HL-60/S4 (cell line): ENCODE measurements around the gene SLC6A18.
"Not testable (repeated sequence)": the region's sequence is repeated elsewhere in the genome, so short reads cannot be mapped to it uniquely, and the experiment has no call there.

Experiments used
- in situ Hi-C: fragments of 300-500 bp; cut with MboI; formaldehyde crosslinking; loops from 2 replicates; pipeline ENCODE4 v1.14.3; 2022; ENCODE audit warnings: low sequenced_read_pairs

Gene SLC6A18

GRCh38 chr5:1284336-1284970 is 59.3 kb downstream of the SLC6A18 start:
- in situ Hi-C loops = not testable (repeated sequence)

DNA sequence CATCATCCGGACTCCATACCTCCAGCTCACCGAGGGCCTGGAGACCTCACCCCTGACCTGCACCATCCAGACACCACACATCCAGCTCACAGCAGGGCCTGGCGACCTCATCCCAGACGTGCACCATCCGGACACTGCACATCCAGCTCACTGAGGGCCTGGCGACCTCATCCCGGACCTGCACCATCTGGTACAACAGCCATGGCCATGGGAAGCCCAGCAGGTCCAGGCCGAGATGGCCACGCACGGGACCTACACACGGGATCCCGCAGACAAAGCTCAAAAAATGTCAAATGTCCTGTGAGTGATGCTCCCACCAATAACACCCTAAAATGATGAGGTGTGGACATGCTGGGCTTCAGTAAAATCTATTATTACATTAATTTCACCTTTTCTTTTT is 60.0 kb downstream of the SLC6A18 start:
- in situ Hi-C loops = no loop called here

- in situ Hi-C loops = no loop called here
Measured at GRCh38 chr5:1285883-1286291, 60.7 kb downstream of the SLC6A18 start.

- in situ Hi-C loops = no loop called here
Measured at GRCh38 chr5:1288439-1289335, 63.5 kb downstream of the SLC6A18 start.

- in situ Hi-C loops = not testable (repeated sequence)
Measured at GRCh38 chr5:1289559-1289958, 64.4 kb downstream of the SLC6A18 start.

DNA sequence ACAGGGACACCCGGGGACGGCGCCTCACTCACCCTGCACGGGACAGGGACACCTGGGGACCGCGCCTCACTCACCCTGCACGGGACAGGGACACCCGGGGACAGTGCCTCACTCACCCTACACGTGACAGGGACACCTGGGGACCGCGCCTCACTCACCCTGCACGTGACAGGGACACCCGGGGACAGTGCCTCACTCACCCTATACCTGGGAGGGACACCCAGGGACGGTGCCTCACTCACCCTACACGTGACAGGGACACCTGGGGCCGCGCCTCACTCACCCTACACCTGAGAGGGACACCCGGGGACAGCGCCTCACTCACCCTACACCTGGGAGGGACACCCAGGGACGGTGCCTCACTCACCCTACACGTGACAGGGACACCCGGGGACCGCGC is 65.8 kb downstream of the SLC6A18 start:
- in situ Hi-C loops = not testable (repeated sequence)

GRCh38 chr5:1291611-1292080 is 66.5 kb downstream of the SLC6A18 start:
- in situ Hi-C loops = no loop called here

DNA sequence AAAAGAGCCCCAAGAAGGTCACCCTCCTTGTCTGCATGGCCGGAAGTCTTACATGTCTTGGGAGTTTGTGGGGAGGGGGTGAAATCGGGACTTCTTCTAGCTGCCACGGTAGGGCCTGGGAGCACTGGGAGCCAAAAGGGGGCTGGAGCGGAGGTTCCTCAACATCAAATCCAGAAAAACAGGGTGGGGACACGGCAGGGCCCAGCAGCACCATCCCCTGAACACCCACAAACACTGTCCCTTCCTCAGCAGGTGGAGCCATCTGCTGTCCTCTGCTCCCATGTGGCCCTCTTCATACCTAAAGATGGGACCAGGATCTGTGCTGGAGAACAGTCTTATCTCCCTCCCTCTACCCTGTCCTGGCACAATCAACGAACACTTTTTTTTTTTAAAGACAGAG is 67.0 kb downstream of the SLC6A18 start:
- in situ Hi-C loops = no loop called here

DNA sequence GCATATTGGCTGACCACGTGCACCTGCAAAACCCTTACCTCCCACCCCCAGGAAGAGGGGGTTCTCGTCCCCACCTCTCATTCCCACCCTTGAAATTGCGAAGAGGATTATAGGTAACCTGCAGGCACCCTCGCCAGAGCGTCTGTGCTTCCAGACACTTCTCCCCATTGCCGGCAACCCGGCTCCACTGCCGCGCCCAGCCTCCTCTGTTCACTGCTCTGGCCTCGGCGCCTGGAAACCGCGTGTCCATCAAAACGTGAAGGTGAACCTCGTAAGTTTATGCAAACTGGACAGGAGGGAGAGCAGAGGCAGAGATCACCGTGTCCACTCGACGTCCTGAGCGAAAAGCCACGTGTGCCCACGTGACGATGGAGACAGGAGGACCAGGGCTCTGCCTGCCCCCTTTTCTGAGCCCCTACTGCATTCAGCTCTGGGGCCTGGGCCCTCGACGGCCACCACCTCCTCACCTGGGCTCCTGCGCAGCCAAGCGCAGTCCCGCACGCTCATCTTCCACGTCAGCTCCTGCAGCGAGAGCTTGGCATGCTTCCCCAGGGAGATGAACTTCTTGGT is 67.8 kb downstream of the SLC6A18 start:
- in situ Hi-C loops = no loop called here

DNA sequence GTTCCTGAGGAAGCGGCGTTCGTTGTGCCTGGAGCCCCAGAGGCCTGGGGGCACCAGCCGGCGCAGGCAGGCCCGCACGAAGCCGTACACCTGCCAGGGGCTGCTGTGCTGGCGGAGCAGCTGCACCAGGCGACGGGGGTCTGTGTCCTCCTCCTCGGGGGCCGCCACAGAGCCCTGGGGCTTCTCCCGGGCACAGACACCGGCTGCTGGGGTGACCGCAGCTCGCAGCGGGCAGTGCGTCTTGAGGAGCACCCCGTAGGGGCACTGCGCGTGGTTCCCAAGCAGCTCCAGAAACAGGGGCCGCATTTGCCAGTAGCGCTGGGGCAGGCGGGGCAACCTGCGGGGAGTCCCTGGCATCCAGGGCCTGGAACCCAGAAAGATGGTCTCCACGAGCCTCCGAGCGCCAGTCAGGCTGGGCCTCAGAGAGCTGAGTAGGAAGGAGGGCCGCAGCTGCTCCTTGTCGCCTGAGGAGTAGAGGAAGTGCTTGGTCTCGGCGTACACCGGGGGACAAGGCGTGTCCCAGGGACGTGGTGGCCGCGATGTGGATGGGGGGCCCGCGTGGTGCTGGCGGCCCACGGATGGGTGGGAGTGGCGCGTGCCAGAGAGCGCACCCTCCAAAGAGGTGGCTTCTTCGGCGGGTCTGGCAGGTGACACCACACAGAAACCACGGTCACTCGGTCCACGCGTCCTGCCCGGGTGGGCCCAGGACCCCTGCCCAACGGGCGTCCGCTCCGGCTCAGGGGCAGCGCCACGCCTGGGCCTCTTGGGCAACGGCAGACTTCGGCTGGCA is 68.4 kb downstream of the SLC6A18 start:
- in situ Hi-C loops = no loop called here

GRCh38 chr5:1294206-1294834 is 69.1 kb downstream of the SLC6A18 start:
- in situ Hi-C loops = no loop called here

DNA sequence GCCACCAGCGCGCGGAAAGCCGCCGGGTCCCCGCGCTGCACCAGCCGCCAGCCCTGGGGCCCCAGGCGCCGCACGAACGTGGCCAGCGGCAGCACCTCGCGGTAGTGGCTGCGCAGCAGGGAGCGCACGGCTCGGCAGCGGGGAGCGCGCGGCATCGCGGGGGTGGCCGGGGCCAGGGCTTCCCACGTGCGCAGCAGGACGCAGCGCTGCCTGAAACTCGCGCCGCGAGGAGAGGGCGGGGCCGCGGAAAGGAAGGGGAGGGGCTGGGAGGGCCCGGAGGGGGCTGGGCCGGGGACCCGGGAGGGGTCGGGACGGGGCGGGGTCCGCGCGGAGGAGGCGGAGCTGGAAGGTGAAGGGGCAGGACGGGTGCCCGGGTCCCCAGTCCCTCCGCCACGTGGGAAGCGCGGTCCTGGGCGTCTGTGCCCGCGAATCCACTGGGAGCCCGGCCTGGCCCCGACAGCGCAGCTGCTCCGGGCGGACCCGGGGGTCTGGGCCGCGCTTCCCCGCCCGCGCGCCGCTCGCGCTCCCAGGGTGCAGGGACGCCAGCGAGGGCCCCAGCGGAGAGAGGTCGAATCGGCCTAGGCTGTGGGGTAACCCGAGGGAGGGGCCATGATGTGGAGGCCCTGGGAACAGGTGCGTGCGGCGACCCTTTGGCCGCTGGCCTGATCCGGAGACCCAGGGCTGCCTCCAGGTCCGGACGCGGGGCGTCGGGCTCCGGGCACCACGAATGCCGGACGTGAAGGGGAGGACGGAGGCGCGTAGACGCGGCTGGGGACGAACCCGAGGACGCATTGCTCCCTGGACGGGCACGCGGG is 69.9 kb downstream of the SLC6A18 start, which contains the start of gene TERT:
Gene TERT, minus strand, starts transcription at position 234 of the 815 bp plus-strand sequence. Its CDS starts 79 bp downstream, at position 155.
- in situ Hi-C loops = no loop called here

DNA sequence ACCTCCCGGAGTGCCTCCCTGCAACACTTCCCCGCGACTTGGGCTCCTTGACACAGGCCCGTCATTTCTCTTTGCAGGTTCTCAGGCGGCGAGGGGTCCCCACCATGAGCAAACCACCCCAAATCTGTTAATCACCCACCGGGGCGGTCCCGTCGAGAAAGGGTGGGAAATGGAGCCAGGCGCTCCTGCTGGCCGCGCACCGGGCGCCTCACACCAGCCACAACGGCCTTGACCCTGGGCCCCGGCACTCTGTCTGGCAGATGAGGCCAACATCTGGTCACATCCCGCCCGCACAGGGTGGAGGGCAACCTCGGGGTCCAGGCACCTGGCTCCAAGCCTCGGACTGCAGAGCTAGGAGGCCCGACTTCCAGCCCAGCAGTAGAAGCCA is 70.5 kb downstream of the SLC6A18 start:
- in situ Hi-C loops = no loop called here
